GM10266 (cell line): ENCODE results near the gene EGLN3.

Source experiments
- DNase-seq: peaks from one replicate; pipeline ENCODE4 v3.0.0; 2012; ENCODE audit errors: extremely low spot score
- TF ChIP-seq, protein P1 (sequence below): IDR thresholded peaks from 2 replicates; pipeline ENCODE4 v1.5.1; 2012; ENCODE audit warnings: mild to moderate bottlenecking, low read depth; ENCODE audit not compliant: control insufficient read depth, insufficient read depth; ENCODE audit errors: missing control alignments

EGLN3 gene

DNA sequence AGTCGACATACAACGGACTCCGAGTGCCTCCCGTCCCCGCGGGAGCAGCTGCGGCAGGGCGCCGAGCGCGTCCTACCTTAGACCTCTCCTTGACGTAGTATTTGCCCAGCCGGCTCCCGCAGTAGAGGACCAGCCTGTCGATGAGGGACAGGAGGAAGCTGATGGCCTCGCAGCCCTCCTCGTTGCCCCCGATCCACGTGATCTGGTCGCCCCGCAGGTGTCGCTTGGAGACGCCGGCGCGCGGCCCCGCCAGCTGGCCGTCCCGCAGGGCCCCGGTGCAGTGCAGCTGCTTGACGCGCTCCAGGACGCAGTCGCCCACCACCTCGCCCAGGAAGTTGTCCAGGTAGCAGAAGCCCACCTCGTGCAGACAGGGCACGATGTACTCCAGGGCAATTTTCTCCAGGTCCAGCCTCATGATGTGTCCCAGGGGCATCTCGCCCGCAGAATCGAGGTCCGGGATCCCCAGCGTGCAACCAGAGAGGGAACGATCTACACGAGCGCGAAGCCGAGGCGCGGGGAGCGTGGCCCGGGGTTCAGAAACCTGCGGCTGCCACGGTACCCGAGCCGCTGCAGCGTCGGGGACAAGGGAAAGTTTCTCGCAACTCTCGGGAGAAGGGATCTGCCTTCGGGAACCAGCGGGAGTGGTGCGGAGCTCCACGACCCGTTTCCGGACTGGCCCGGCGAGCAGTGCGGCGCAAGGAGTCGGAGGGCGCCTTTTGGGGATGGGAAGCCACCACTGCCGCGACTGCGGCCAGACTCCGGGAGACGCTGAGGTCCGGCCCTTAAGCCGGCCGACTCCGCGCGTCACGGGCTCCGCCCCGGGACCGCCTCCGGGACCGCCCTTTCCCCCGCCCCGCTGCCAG lies at the start of gene EGLN3:
Gene EGLN3 (minus strand): TSS at position 755 of the 863 bp plus-strand sequence. CDS start 322 bp downstream, at position 433.
- DNase-seq = peak; percentile 69
- TF ChIP-seq, protein P1, sequence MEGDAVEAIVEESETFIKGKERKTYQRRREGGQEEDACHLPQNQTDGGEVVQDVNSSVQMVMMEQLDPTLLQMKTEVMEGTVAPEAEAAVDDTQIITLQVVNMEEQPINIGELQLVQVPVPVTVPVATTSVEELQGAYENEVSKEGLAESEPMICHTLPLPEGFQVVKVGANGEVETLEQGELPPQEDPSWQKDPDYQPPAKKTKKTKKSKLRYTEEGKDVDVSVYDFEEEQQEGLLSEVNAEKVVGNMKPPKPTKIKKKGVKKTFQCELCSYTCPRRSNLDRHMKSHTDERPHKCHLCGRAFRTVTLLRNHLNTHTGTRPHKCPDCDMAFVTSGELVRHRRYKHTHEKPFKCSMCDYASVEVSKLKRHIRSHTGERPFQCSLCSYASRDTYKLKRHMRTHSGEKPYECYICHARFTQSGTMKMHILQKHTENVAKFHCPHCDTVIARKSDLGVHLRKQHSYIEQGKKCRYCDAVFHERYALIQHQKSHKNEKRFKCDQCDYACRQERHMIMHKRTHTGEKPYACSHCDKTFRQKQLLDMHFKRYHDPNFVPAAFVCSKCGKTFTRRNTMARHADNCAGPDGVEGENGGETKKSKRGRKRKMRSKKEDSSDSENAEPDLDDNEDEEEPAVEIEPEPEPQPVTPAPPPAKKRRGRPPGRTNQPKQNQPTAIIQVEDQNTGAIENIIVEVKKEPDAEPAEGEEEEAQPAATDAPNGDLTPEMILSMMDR = no peak

DNA sequence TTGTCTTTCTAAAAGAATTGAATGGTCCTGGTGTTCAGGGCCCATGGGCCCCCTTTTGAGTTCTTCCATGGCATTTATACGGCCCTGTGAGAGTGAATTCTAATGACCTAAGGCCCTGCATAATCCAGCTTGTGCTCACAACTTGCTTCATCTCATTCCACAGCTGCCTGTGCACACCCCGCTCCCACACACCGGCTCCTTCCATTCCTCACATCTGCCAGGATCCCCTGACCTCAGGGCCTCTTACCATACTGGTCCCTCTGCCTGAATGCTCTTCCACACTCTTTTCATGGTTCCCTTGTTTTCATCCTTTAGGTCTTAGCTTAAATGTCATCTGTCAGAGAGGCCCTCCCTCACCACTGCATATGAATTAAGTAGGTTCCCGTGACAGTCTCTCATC lies 49.5 kb upstream of the EGLN3 start:
- no peak for DNase-seq
- TF ChIP-seq, protein P1 = no peak

DNA sequence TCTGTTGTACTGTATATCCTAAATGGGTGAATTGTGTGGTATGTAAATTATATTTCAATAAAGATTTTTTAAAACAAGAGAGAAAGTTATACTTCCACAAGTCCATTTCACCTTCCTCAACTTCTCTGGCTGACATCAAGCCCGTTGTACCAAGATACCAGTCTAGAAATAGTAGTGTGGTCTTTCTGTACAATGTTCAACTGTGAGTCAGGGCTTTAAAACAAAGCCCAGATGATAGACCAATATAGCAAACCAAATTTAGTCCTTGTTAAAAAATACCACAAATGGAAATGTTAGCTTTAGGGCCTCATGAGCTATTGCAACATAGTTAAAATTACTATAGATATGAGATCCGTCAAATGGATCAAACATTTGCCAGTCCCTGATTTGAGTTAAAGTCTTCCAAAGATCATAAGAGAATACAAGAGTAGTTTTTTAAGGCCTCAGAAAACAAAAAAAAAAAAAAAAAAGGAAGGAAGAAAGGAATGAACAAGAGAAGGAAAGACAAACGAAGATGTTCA lies 49.0 kb upstream of the EGLN3 start:
- DNase-seq = no peak
- TF ChIP-seq, protein P1 = no peak

DNA sequence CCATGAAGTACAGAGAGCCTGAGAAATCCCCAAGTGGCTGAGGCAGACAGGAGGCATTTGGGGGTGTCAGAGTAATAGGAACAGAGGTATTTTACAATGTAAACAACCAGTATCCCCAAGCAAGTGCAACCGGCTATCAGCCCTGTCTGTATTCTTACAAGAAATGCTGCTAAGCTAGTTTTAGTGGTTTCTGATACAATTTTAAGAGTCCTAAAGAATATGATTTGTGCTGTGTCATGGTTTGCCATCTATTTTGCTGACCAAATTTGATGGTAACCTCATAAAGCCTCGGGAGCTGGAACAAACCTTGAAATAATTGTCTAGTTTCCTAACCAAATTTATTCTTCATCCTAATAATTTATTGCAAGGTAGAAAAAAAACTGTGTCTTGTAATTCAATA lies 46.7 kb upstream of the EGLN3 start:
- DNase-seq = no peak
- TF ChIP-seq, protein P1 = no peak

DNA sequence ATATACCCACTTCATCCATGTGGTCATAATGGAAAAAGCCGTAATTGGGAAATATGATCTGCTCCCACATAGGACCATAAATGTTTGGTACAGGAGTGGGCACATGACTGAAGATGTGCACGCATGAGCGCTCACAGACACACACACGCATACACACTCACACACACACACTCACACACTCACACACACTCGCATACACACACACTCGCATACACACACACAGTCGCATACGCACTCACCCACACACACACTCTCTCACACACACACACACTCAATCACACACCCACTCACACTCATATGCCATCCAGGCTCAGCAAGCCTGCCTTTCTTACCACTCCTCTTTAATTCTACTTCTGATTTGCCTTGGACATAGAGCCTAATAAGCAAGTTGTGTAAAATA lies 45.6 kb upstream of the EGLN3 start:
- no peak for DNase-seq
- TF ChIP-seq, protein P1 = no peak

DNA sequence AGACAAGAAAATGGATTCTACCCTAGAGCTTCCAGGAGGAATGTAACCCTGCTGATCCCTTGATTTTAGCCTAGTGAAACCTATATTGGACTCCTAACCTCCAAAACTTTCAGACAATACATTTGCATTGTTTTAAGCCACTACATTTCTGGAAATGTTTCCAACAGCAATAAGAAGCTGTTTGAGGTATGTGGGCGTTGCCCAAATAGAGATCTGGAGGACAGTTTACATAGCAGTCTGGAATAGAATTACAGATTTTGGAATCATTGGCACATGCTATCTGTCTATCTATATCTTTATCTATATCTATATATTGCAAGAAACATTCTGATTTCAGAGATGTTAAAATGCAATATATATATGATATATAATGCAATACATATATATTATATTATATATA lies 42.4 kb upstream of the EGLN3 start:
- DNase-seq = no peak
- TF ChIP-seq, protein P1 = no peak
